ELF-1 (cell line): ENCODE data around the gene SMIM41.

ENCODE experiments used
- DNase-seq: peaks from one replicate; pipeline ENCODE4 v3.0.0-alpha.2; 2016; ENCODE audit warnings: low read depth, low spot score

SMIM41 gene

GRCh38 chr12:52146822-52147366, 67.4 kb downstream of the SMIM41 start:
- no peak for DNase-seq

- peak; percentile 81 for DNase-seq
Measured at GRCh38 chr12:52147367-52147963, 68.0 kb downstream of the SMIM41 start.

- no peak for DNase-seq
Measured at GRCh38 chr12:52147964-52148463, 68.5 kb downstream of the SMIM41 start.

- peak; percentile 68 for DNase-seq
Measured at GRCh38 chr12:52148464-52149181, 69.1 kb downstream of the SMIM41 start.

- peak; percentile 54 for DNase-seq
Measured at GRCh38 chr12:52149182-52149641, 69.7 kb downstream of the SMIM41 start.

GRCh38 chr12:52149651-52150241, 70.2 kb downstream of the SMIM41 start:
- peak; percentile 45 for DNase-seq

GRCh38 chr12:52151153-52151836, 71.8 kb downstream of the SMIM41 start:
- DNase-seq = no peak

- DNase-seq = peak; percentile 74
Measured at GRCh38 chr12:52151837-52152783, 72.6 kb downstream of the SMIM41 start.

- DNase-seq = no peak
Measured at GRCh38 chr12:52152905-52153317, 73.4 kb downstream of the SMIM41 start.

- DNase-seq = no peak
Measured at GRCh38 chr12:52155048-52155868, 75.8 kb downstream of the SMIM41 start.

GRCh38 chr12:52156311-52156710, 76.8 kb downstream of the SMIM41 start:
- no peak for DNase-seq

- DNase-seq = peak; percentile 87
Measured at GRCh38 chr12:52156757-52157565, 77.5 kb downstream of the SMIM41 start.

- no peak for DNase-seq
Measured at GRCh38 chr12:52157566-52158150, 78.2 kb downstream of the SMIM41 start.
